Activated CD4-positive, alpha-beta T cell treated with anti-CD3 and anti-CD28 coated beads for 48 hours (primary cell): ENCODE measurements around the gene TRDMT1.
"Not testable (repeated sequence)": the region's sequence is repeated elsewhere in the genome, so short reads cannot be mapped to it uniquely, and the experiment has no call there.

Experiments
- DNase-seq: peaks from one replicate; pipeline ENCODE4 v3.0.0-alpha.2; 2020

Gene TRDMT1

GRCh38 chr10:17125206-17125893 lies 76.1 kb downstream of the TRDMT1 start:
- DNase-seq, result no peak

GRCh38 chr10:17123961-17124360 lies 77.5 kb downstream of the TRDMT1 start:
- DNase-seq, result no peak

- no peak for DNase-seq
These were observed 78.5 kb downstream of the TRDMT1 start for GRCh38 chr10:17122726-17123661.

GRCh38 chr10:17122052-17122451 lies 79.4 kb downstream of the TRDMT1 start:
- no peak for DNase-seq

GRCh38 chr10:17120694-17121093 lies 80.8 kb downstream of the TRDMT1 start:
- no peak for DNase-seq

GRCh38 chr10:17119845-17120244 lies 81.6 kb downstream of the TRDMT1 start:
- DNase-seq, result no peak

GRCh38 chr10:17116193-17116592 lies 85.3 kb downstream of the TRDMT1 start:
- no peak for DNase-seq

- no peak for DNase-seq
These were observed 85.8 kb downstream of the TRDMT1 start for GRCh38 chr10:17115683-17116082.

GRCh38 chr10:17114878-17115444 lies 86.5 kb downstream of the TRDMT1 start:
- not testable (repeated sequence) for DNase-seq

GRCh38 chr10:17113889-17114540 lies 87.5 kb downstream of the TRDMT1 start:
- DNase-seq, result peak; percentile 31

- DNase-seq, result no peak
These were observed 88.1 kb downstream of the TRDMT1 start for GRCh38 chr10:17113346-17113745.

- DNase-seq, result no peak
These were observed 88.9 kb downstream of the TRDMT1 start for GRCh38 chr10:17112566-17112965.

- peak; percentile 15 for DNase-seq
These were observed 91.8 kb downstream of the TRDMT1 start for GRCh38 chr10:17109475-17110207.

- DNase-seq, result no peak
These were observed 92.4 kb downstream of the TRDMT1 start for GRCh38 chr10:17109046-17109445.

GRCh38 chr10:17106991-17107390 lies 94.5 kb downstream of the TRDMT1 start:
- DNase-seq, result no peak

GRCh38 chr10:17101910-17102266 lies 99.6 kb downstream of the TRDMT1 start:
- no peak for DNase-seq

GRCh38 chr10:17101257-17101909 lies 100.1 kb downstream of the TRDMT1 start:
- no peak for DNase-seq

GRCh38 chr10:17100586-17100985 lies 100.9 kb downstream of the TRDMT1 start:
- DNase-seq, result no peak

GRCh38 chr10:17098012-17098411 lies 103.5 kb downstream of the TRDMT1 start:
- DNase-seq, result no peak
